Skeletal muscle satellite cell (primary cell): Measurements from ENCODE around the gene SEMA6B.

ENCODE experiments used
- H3K27me3 ChIP-seq: 2 replicates; pipeline ENCODE4 v1.7.0; 2013; ENCODE audit warnings: low read length; ENCODE audit not compliant: control insufficient read depth, insufficient read depth
- H3K36me3 ChIP-seq: 2 replicates; pipeline ENCODE4 v1.7.0; 2013; ENCODE audit warnings: mild to moderate bottlenecking, control low read depth, low read length; ENCODE audit not compliant: insufficient read depth
- H3K4me1 ChIP-seq: 2 replicates; pipeline ENCODE4 v1.7.0; 2013; ENCODE audit warnings: low read length; ENCODE audit not compliant: control insufficient read depth, insufficient read depth
- H3K4me2 ChIP-seq: 2 replicates; pipeline ENCODE4 v1.7.0; 2013; ENCODE audit warnings: mild to moderate bottlenecking, low read length
- H3K4me3 ChIP-seq: 2 replicates; pipeline ENCODE4 v1.7.0; 2013; ENCODE audit warnings: low read length
- H3K9ac ChIP-seq: 2 replicates; pipeline ENCODE4 v1.7.0; 2013; ENCODE audit warnings: mild to moderate bottlenecking, low read depth, low read length, moderate library complexity
- H3K9me3 ChIP-seq: replicated peaks from 2 replicates; pipeline ENCODE4 v1.7.0; 2013; ENCODE audit warnings: mild to moderate bottlenecking, control low read depth, low read length

The SEMA6B gene

DNA sequence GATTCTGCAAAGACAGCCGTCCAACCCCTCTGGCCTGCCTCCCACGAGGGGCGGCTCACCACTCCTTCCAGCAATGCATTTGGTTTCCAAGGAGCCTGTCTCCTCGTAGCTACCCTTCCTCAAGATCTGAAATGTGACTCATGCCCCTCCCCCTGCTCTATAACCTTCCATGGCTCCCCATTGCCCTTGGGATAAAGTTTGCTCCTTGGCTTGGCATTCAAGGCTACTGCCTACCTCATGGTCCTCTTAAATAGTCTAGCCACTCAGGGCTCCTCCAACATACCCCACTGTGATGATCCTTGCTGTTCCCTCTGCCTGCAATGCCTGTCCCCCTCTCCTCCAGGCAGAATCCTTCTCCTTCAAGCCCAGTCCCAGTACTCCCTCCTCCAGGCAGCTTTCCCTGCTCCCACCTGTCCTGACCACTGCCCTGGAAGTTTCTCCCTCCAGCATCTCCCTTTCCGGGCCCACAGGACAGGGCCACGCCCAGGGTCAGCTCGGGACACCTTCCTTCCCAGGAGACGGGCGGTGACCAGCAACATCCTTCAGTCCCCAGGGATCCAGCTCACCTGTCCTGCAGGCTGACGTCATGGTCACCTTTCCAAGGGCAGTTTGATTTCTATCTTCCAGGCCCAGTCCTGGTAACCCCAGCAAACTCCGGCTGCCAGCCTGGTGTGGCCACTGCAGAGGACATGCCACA lies 19.2 kb upstream of the SEMA6B start:
- Histone ChIP-seq H3K27me3 (peaks cover 32% of the 10 kb centered on the region), H3K9me3 (no peaks in the 10 kb centered on the region), H3K9ac (no peak overlapping the region), H3K4me1 (peaks cover 12% of the 10 kb centered on the region), H3K4me2 (no peak overlapping the region), H3K36me3 (no peaks in the 10 kb centered on the region), H3K4me3 (no peak overlapping the region)

DNA sequence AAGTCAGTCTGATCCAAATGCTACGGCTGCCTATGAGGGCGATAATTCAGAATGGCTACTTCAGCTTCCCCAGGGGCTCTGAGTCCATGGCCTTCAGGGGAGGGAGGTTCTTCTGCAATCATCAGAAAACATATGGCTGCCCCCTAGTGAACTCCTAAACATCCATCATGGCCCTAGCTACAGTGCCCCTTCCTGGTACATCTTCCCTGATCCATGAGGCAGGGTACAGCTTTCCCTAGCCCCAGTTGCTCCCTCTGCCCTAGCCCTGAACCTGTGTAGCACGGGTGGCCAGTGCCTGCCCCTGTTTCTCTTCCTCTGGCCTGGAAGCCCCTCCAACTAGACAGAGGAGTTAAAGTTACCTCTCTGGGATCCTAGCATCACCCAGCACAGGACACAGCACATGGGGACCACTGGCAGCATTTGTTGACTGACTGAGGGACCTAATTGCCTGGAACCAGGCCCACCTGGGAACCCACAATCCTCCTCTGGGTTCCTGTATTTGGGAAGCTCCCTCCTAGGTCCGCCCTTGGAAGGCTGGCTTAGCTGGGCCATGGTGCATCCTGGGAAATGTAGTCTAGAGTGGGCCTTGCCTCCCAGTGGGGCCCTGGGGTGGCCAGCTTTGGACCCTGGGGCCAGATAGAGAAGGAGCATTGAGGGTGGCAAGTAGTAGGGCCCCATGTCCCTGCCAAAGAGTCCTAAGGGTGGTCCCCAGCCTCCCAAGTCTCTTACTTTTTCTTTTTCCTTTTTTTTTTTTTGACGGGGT lies 17.7 kb upstream of the SEMA6B start:
- H3K4me3 ChIP-seq = no peak overlapping the region
- no peak overlapping the region for H3K4me2 ChIP-seq
- H3K36me3 ChIP-seq = no peaks in the 10 kb centered on the region
- H3K4me1 ChIP-seq = peaks cover 12% of the 10 kb centered on the region
- no peak overlapping the region for H3K9ac ChIP-seq
- peaks cover 30% of the 10 kb centered on the region for H3K27me3 ChIP-seq
- H3K9me3 ChIP-seq = no peaks in the 10 kb centered on the region

- no peaks in the 10 kb centered on the region for H3K36me3 ChIP-seq
- H3K4me1 ChIP-seq = peaks cover 12% of the 10 kb centered on the region
- peak overlapping the region; percentile 51 for H3K4me2 ChIP-seq
- H3K9me3 ChIP-seq = no peaks in the 10 kb centered on the region
- peaks cover 25% of the 10 kb centered on the region for H3K27me3 ChIP-seq
- peak overlapping the region; percentile 49 for H3K9ac ChIP-seq
- no peak overlapping the region for H3K4me3 ChIP-seq
Measured at GRCh38 chr19:4576016-4576933, 16.8 kb upstream of the SEMA6B start.

DNA sequence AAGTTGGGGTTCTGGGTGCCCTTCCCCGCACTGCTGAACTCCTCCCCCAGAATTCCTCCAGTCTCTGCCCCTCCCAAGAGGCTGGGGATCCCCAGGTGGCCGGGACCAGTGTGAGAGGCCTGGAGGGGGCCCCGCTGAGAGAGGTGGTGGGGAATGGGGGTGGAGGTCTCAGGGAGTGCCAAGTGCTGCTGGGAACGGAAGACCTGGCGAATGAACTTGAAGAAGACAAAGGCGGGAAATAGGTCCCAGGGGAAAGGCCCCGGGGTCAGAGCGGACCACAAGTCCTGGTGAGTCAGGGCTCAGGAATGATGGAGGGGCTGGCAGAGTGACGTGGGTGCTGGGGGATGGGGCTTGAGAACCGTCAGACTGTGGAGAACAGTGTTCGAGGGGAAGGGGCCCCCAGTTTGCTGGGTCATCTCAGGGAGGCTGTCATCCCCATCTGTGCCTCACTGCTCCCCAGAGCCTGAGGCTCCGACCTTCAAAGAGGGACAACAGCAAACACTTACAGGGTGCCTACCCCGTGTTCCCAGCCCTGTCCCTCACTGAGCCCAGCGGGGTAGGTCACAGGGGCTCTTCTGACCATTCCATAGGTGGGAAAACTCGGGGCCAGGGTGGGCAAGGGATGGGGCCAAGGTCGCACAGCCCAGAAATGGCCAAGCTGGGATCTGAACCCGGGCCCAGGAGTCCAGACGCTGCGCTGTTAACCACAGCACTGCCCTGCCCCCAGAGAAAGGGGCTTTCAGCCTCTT lies 16.0 kb upstream of the SEMA6B start:
- no peaks in the 10 kb centered on the region for H3K36me3 ChIP-seq
- peak overlapping the region; percentile 35 for H3K4me3 ChIP-seq
- peak overlapping the region; percentile 55 for H3K9ac ChIP-seq
- H3K27me3 ChIP-seq = peaks cover 21% of the 10 kb centered on the region
- no peaks in the 10 kb centered on the region for H3K9me3 ChIP-seq
- peak overlapping the region; percentile 51 for H3K4me2 ChIP-seq
- H3K4me1 ChIP-seq = peaks cover 12% of the 10 kb centered on the region

DNA sequence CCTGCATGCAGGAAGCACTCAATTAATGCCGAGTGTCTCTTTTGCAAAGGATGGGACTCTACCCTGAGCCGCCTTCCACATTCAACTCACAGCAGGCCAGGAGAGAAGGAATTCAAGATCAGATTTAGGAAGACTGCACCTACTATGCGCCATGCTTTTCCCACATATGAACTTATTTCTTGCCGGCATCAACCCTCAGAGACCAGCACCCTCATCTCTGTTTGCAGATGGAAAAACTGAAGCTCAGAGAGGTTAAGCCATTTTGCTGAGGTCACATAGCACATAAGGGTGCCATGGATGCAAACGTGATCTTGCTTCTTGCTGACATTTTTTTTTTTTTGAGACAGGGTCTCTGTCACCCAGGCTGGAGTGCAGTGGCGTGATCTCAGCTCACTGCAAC lies 14.2 kb upstream of the SEMA6B start:
- no peaks in the 10 kb centered on the region for H3K9me3 ChIP-seq
- H3K4me1 ChIP-seq = peaks cover 12% of the 10 kb centered on the region
- H3K27me3 ChIP-seq = peaks cover 3% of the 10 kb centered on the region
- H3K9ac ChIP-seq = no peak overlapping the region
- H3K4me2 ChIP-seq = no peak overlapping the region
- no peak overlapping the region for H3K4me3 ChIP-seq
- no peaks in the 10 kb centered on the region for H3K36me3 ChIP-seq

DNA sequence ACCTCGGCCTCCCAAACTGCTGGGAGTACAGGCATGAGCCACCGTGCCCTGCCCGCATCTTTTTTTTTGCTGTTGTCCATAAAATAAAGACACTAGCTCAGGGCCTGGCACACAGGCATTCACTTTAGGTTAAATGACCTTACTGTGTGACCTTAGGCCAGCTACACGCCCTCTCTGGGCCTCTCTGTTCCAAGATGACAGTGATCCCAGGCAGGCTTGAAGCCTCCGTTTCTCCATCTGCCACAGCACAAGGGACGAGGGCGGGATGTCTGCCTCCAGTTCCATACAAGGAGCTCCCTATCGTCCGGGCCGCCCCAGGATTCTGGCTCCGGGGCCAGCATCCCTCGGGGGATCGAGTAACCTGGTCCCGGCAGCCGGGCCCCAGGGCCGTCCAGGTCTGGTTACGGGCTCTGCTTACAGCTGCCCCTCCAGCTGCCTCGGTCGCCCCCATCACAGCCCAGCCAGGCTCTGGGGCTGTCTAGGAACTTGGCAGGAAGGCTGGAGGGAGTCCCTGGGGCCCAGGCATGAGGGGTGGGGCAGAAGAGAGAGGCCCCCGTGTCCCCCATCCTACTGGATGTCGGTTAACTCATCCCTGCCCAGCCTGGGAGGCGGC lies 11.9 kb upstream of the SEMA6B start:
- H3K9me3 ChIP-seq = no peaks in the 10 kb centered on the region
- H3K36me3 ChIP-seq = no peaks in the 10 kb centered on the region
- peaks cover 3% of the 10 kb centered on the region for H3K27me3 ChIP-seq
- no peak overlapping the region for H3K4me2 ChIP-seq
- peaks cover 12% of the 10 kb centered on the region for H3K4me1 ChIP-seq
- no peak overlapping the region for H3K4me3 ChIP-seq
- H3K9ac ChIP-seq = no peak overlapping the region

DNA sequence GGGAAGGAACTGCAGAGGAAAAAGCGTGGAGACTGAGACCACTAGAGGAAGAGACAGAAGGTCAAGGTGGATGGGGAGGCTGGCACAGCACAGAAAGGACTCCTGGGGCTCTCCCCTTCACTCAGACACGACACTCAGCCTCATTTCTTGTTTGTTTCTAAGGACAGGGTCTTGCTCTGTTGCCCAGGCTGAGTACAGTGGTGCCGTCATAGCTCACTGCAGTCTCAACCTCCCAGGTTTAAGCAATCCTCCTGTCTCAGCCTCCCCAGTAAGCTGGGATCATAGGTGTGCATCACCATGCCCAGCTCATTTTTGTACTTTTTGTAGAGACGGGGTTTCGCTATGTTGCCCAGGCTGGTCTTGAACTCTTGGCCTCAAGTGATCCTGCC lies 11.4 kb upstream of the SEMA6B start:
- no peak overlapping the region for H3K4me2 ChIP-seq
- H3K27me3 ChIP-seq = peaks cover 7% of the 10 kb centered on the region
- H3K9ac ChIP-seq = no peak overlapping the region
- H3K4me3 ChIP-seq = no peak overlapping the region
- peaks cover 12% of the 10 kb centered on the region for H3K4me1 ChIP-seq
- H3K36me3 ChIP-seq = no peaks in the 10 kb centered on the region
- no peaks in the 10 kb centered on the region for H3K9me3 ChIP-seq

DNA sequence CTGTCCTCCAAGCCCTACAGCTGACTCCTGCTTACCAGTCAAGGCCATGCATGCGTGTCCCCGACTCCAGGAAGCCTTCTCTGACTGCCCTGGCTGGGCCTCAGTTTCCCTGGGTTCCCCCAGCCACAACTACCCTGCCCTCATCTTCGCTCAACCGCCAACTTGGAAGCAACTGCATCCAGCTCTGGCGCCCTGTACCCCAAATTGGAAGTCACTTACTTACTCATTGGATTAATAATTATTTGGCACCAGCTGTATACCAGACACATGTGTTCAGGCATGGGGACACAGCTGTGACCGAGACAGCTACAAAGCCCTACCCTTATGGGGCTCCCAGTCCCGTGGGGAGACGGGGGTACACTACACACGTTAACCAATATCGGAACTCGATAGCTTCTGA lies 10.9 kb upstream of the SEMA6B start:
- peaks cover 7% of the 10 kb centered on the region for H3K27me3 ChIP-seq
- H3K9me3 ChIP-seq = no peaks in the 10 kb centered on the region
- peaks cover 7% of the 10 kb centered on the region for H3K4me1 ChIP-seq
- no peak overlapping the region for H3K4me3 ChIP-seq
- H3K36me3 ChIP-seq = no peaks in the 10 kb centered on the region
- no peak overlapping the region for H3K9ac ChIP-seq
- H3K4me2 ChIP-seq = no peak overlapping the region

GRCh38 chr19:4568886-4569285 lies 9.4 kb upstream of the SEMA6B start:
- Histone ChIP-seq H3K4me3 (no peak overlapping the region), H3K27me3 (peaks cover 7% of the 10 kb centered on the region), H3K9me3 (no peaks in the 10 kb centered on the region), H3K4me2 (no peak overlapping the region), H3K36me3 (no peaks in the 10 kb centered on the region), H3K9ac (no peak overlapping the region), H3K4me1 (no peaks in the 10 kb centered on the region)

- Histone ChIP-seq H3K9me3 (no peaks in the 10 kb centered on the region), H3K4me2 (no peak overlapping the region), H3K27me3 (peaks cover 7% of the 10 kb centered on the region), H3K9ac (no peak overlapping the region), H3K36me3 (no peaks in the 10 kb centered on the region), H3K4me1 (no peaks in the 10 kb centered on the region), H3K4me3 (no peak overlapping the region)
Measured at GRCh38 chr19:4567584-4568071, 8.1 kb upstream of the SEMA6B start.
